ENCODE data around the gene FUT2.

- TF ChIP-seq CBX8 (IDR thresholded peaks at IDR 0.05) (no peak), HMGXB4 (CRISPR knock-in tag; IDR thresholded peaks at IDR 0.05; ENCODE audit: borderline replicate concordance) (no peak), EP300 (IDR thresholded peaks at IDR 0.05) (no peak), HDAC2 (IDR thresholded peaks at IDR 0.05) (no peak), RFX5 (IDR thresholded peaks at IDR 0.05) (no peak)
Observed at GRCh38 chr19:48658483-48658882, 37.3 kb upstream of the FUT2 start.

Measured in A549 (cell line).